Measurements from ENCODE around the gene METTL15.

- TF ChIP-seq CTCF (conservative IDR thresholded peaks at IDR 0.05; ENCODE audit: low read depth, low read length) (no peak), EZH2phosphoT487 (IDR thresholded peaks at IDR 0.05; ENCODE audit: borderline replicate concordance, low read length) (no peak)
Observed at GRCh38 chr11:28346209-28346608, 238.0 kb downstream of the METTL15 start.
